Measurements from ENCODE around the gene SERPINB8.

GRCh38 chr18:63980027-63980426 is 10.1 kb downstream of the SERPINB8 start:
- TF ChIP-seq CTCF (IDR thresholded peaks at IDR 0.05) = no peak
- TF ChIP-seq POLR2A (IDR thresholded peaks at IDR 0.05) = no peak
